ENCODE results near the gene SLIT3.

The SLIT3 gene

GRCh38 chr5:168672888-168673287 is 628.1 kb downstream of the SLIT3 start:
- H2AFZ ChIP-seq (ENCODE audit: low read depth, low read length): no peak overlapping the region
- H3K27me3 ChIP-seq (ENCODE audit: insufficient read depth, low read length, poor library complexity): peaks cover 10% of the 10 kb centered on the region
- H4K20me1 ChIP-seq (ENCODE audit: insufficient read depth, low read length): no peaks in the 10 kb centered on the region
- H3K9me3 ChIP-seq (ENCODE audit: insufficient read depth, low read length, severe bottlenecking): no peaks in the 10 kb centered on the region
- ATAC-seq (ENCODE audit: insufficient read depth, low read depth): no peak
- no peak overlapping the region for H3K4me3 ChIP-seq (ENCODE audit: low read depth in 1 of 2, low read length in 2 of 2)
- no peak overlapping the region for H3K27ac ChIP-seq (ENCODE audit: low read length)
- TF ChIP-seq CTCF (IDR thresholded peaks at IDR 0.05; ENCODE audit: borderline replicate concordance, extremely low read depth, low read length, poor library complexity, severe bottlenecking) (no peak), EZH2 (IDR thresholded peaks at IDR 0.05; ENCODE audit: borderline replicate concordance, low read depth, low read length, severe bottlenecking) (no peak)
- no peak overlapping the region for H3K4me2 ChIP-seq (ENCODE audit: insufficient read depth, low read length)
- no peak for DNase-seq
- no peaks in the 10 kb centered on the region for H3K36me3 ChIP-seq (ENCODE audit: insufficient read depth, low read length)
- H3K9ac ChIP-seq (ENCODE audit: low read depth, low read length): no peak overlapping the region
- H3K79me2 ChIP-seq (ENCODE audit: insufficient read depth, low read length): no peaks in the 10 kb centered on the region
- H3K4me1 ChIP-seq (ENCODE audit: insufficient read depth, low read length): no peaks in the 10 kb centered on the region

- Histone ChIP-seq H3K9ac (ENCODE audit: low read depth, low read length) (no peak overlapping the region), H3K27me3 (ENCODE audit: insufficient read depth, low read length, poor library complexity) (peaks cover 10% of the 10 kb centered on the region), H3K9me3 (ENCODE audit: insufficient read depth, low read length, severe bottlenecking) (no peaks in the 10 kb centered on the region), H3K36me3 (ENCODE audit: insufficient read depth, low read length) (no peaks in the 10 kb centered on the region), H3K79me2 (ENCODE audit: insufficient read depth, low read length) (no peaks in the 10 kb centered on the region), H4K20me1 (ENCODE audit: insufficient read depth, low read length) (no peaks in the 10 kb centered on the region), H3K4me3 (ENCODE audit: low read depth in 1 of 2, low read length in 2 of 2) (no peak overlapping the region), H3K4me2 (ENCODE audit: insufficient read depth, low read length) (no peak overlapping the region), H3K4me1 (ENCODE audit: insufficient read depth, low read length) (no peaks in the 10 kb centered on the region), H2AFZ (ENCODE audit: low read depth, low read length) (no peak overlapping the region), H3K27ac (ENCODE audit: low read length) (no peak overlapping the region)
- DNase-seq (no peak), ATAC-seq (ENCODE audit: insufficient read depth, low read depth) (no peak)
- no peak for TF ChIP-seq CTCF (IDR thresholded peaks at IDR 0.05; ENCODE audit: borderline replicate concordance, extremely low read depth, low read length, poor library complexity, severe bottlenecking)
- no peak for TF ChIP-seq EZH2 (IDR thresholded peaks at IDR 0.05; ENCODE audit: borderline replicate concordance, low read depth, low read length, severe bottlenecking)
Observed at GRCh38 chr5:168672016-168672415, 628.9 kb downstream of the SLIT3 start.

- H2AFZ ChIP-seq (ENCODE audit: low read depth, low read length): no peak overlapping the region
- DNase-seq: no peak
Observed at GRCh38 chr5:168670881-168671575, 629.9 kb downstream of the SLIT3 start.

More at GRCh38 chr5:168670881-168671575, 629.9 kb downstream of the SLIT3 start:
- Histone ChIP-seq H3K36me3 (ENCODE audit: insufficient read depth, low read length) (no peaks in the 10 kb centered on the region), H3K4me2 (ENCODE audit: insufficient read depth, low read length) (no peak overlapping the region), H4K20me1 (ENCODE audit: insufficient read depth, low read length) (no peaks in the 10 kb centered on the region), H3K9me3 (ENCODE audit: insufficient read depth, low read length, severe bottlenecking) (no peaks in the 10 kb centered on the region), H3K79me2 (ENCODE audit: insufficient read depth, low read length) (no peaks in the 10 kb centered on the region), H3K27ac (ENCODE audit: low read length) (no peak overlapping the region), H3K4me3 (ENCODE audit: low read depth in 1 of 2, low read length in 2 of 2) (no peak overlapping the region), H3K9ac (ENCODE audit: low read depth, low read length) (no peak overlapping the region), H3K4me1 (ENCODE audit: insufficient read depth, low read length) (no peaks in the 10 kb centered on the region), H3K27me3 (ENCODE audit: insufficient read depth, low read length, poor library complexity) (peaks cover 7% of the 10 kb centered on the region)
- TF ChIP-seq CTCF (IDR thresholded peaks at IDR 0.05; ENCODE audit: borderline replicate concordance, extremely low read depth, low read length, poor library complexity, severe bottlenecking) (no peak), EZH2 (IDR thresholded peaks at IDR 0.05; ENCODE audit: borderline replicate concordance, low read depth, low read length, severe bottlenecking) (no peak)
- ATAC-seq (ENCODE audit: insufficient read depth, low read depth): no peak

Measured in DND-41 (cell line).